HG03520 (cell line): ENCODE results near the gene CHPF2.
A peak's percentile ranks its signal among the peaks of the same experiment; 100 is the strongest.

Source experiments
- ATAC-seq: cut with Tn5 transposase; IDR thresholded peaks from one replicate; pipeline ENCODE4 v1.9.1; 2021; ENCODE audit warnings: mild to moderate bottlenecking, moderate library complexity; ENCODE audit not compliant: unreplicated experiment

Gene CHPF2

DNA sequence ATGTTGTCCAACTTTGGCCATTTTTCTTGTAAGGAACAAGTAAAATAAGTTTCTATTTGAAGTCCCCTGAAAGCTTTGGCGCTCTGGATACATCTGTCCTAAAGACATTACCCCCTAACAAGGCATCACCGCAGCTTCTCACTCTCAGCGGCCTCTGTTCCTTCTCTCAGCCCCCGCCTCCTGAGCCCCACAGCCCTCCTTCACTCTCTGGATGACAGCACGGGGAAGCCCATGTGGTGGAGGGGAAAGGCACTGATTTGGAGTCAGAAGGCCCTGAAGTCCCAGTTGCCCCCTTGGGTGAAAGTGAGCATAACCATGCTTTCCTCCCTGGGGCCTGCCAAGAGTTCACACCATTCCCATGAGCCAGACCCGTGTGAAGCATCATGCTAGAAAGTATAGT is 26.6 kb upstream of the CHPF2 start:
- no peak for ATAC-seq

DNA sequence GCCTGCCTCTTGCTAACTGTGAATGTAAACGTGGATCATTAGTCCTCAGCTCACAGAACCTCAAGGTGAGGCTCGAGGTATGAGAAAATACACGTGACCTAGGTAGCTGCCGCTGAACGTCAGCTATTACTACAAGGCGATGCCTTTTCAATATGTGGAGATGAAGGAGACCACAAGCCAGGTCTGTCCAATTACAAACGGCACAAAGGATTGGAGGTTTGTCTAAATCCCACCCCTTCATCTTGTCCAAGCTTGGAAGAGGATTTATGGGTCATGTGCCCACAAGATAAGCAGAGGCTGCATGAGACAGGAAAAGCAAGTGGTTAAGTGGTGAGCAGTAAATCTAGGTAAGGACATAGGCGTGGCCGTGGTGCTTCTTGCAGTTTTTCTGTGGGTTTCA is 25.4 kb upstream of the CHPF2 start:
- no peak for ATAC-seq

DNA sequence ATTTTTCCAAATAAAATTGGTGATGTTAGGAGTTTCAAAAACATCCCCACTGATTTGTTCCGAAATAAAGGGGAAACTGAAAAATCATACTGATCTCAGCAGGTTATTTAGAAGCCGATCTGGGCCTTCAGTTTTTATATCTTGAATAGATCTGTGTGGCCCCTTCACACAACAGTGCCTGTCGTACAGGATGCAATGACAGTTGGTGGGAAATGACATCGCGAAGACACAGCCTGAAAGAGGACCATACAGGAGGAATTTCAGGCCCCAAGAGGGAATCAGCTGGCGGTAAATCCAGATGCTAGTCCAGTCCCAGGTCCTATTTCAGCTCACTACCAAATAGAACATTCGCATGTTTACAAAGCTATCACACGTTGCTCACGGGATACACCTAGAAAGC is 25.0 kb upstream of the CHPF2 start:
- ATAC-seq = no peak

DNA sequence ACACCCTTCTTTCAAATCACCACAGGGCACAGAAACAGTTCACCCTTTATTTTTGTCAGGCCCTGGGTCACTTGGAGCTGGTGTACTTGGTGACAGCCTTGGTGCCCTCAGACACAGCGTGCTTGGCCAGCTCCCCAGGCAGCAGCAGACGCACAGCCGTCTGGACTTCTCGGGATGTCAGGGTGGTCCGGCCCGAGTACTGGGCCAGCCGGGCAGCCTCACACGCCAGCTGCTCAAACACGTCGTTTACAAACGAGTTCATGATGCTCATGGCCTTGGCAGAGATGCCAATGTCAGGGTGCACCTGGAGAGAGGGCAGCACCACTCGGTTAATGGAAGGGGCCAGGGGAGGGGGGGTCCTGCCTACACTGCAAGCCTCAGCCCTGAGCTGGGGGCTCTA is 24.5 kb upstream of the CHPF2 start:
- no peak for ATAC-seq

DNA sequence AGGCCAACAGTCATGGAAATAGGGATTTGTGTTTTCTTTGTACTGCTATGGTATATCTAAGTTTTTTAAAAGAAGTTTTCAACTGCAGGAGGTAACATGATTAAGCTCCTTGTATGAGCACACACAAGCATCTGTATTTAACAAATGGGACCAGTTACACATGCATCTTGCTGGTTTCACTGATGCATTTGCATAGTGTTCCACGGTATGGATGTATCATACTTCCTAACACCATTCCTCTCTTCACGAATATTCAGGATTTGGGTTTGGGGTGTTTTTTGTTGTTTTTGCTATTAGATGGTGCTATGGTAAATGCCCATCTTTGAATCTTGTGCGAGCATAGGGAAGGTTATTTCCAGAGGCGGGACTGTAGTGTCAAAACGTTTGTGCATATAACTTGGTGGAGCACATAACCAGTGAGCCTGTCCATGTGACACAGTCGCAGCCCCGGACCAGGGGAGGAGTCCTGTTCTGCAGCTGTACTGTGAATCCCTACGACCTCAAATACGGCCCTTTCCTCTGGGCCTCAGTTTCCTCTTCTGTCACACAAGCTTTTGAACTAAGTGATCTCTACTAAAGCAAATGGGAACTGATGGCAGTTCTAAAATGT is 23.9 kb upstream of the CHPF2 start:
- no peak for ATAC-seq

DNA sequence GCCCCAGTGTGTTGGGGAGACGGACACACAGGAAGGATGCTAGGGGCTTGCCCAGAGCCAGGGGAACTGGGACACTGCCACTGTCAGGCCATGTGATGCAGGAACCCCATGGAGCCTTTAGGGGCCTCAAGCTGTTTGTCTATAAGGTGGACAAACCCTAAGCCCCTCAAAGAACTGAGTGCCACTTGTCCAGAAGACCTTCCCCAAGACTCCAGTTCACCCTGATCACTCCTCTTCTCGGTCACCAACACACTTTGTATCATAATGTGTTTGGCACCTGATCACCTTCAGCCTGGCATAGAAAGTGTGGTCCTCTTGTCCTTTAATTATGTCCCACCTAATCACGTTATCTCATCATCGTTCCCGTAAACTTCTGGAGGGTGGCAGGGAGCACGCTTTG is 22.7 kb upstream of the CHPF2 start:
- no peak for ATAC-seq

DNA sequence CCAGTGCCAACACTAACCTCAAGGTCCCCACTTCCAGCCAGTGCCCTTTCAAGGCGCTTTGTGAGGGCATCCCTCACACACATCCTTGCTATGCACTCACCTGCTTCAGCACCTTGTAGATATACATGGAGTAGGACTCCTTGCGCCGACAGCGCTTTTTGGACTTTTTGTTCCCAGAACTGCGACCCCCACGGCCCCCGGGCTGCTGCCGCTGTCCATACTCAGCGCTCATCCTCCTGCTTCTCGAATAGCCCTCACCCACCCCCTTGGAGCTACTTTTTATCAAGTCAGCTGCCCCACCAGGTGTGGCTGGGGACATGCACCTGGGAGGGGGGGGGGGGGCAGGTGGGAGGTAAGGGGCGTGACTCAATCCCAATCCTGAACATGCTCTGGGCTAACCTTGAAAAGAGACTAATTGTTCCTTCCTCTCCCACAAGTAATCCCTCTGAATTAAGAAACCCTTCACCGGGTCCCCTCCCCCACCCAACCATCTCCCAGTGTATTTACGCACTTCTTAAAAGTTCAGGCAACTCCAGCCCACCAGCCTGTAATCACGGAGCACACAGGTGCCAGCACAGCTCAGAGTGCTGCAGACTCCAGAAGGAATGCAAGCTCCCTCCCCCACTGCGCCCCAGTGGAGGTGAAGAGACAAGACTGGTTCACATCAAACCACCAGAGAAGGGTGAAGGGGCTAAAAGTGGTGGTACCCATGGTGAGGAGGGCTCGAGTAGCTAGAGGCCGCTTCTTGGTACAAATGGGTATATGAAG is 22.0 kb upstream of the CHPF2 start, which contains the start of gene H2BK1:
TSS of gene H2BK1 (minus strand) at position 402 of the 768 bp plus-strand sequence. CDS start at position 232, 170 bp downstream.
- ATAC-seq = no peak

DNA sequence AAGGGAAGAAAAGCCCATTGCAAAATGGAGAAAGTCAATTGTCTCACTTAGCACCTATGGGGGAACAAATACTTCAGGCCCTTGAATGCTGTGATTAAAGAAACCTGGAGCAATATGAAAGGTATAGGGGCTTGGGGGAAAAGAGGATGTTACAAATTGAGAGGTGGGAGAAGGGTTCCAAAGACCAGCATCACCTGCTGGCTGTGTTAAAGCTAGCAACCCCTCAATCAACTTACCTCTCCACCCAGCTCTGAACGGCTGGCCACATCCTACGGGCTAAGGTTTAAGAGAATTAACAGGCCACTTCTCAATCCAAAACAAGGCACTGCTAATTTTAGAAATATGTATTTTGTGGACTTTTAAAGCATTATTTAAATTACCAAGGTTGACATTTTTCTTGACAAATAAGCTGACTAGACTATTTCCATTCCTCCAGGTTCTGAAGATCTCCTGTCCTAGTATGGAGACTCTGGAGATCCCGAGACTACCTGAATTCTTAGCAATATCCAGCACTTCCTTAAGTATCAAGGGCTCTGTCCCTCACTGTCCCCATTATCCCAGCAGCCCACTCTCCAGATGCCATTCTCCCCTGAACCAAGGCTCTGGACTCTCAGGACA is 21.0 kb upstream of the CHPF2 start:
- ATAC-seq = no peak

DNA sequence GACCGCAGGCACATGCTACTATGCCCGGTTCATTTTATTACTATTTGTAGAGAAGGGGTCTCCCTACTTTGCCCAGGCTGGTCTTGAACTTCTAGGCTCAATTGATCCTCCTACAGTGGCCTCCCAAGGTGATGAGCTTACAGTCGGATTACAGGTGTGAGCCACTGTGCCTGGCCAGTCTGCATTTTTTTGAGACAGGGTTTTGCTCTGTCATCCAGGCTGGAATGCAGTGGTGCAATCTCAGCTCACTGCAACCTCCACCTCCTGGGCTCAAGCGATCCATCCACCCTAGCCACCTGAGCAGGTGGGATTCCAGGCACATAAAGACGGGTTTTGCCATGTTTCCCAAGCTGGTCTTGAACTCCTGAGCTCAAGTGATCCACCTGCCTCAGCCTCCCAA is 19.7 kb upstream of the CHPF2 start:
- no peak for ATAC-seq

DNA sequence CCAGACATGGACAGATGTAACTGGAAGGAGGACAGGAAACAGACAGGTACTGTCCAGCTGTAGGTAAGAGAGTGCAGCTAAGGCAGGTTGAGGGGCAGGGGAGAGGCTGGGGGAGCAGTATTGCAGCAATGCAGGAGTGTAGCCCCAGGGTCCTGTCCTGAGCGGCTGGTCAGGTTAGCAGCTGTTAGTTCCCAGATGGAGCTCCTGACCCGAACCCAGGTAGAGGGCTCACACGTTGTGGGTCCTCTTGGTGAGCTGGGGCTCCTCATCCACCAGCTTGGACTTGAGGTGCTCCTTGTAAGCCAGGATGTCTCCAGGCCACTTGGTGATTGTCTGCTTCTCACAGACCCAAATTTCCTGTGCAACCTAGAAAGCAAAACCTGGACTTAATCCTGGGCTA is 18.5 kb upstream of the CHPF2 start:
- ATAC-seq = no peak

DNA sequence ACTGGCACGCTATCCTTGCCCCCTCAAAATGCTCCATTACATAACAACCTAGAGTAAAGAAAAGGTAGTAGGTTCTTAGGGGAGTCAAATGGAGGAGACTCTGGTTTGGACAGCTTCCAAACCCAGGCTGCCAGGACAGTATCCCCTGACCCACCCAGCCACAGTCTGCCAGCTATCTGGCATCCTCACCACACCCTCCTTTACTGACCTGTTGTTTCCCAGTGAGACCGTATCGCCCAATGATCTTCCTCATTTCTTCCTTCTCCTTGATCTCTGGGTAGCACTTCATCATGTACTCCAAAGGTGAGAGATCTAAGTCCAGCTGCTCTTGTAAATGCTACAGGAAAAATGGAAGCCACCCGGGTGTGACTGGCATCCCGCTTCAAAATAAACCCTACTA is 16.9 kb upstream of the CHPF2 start:
- no peak for ATAC-seq

DNA sequence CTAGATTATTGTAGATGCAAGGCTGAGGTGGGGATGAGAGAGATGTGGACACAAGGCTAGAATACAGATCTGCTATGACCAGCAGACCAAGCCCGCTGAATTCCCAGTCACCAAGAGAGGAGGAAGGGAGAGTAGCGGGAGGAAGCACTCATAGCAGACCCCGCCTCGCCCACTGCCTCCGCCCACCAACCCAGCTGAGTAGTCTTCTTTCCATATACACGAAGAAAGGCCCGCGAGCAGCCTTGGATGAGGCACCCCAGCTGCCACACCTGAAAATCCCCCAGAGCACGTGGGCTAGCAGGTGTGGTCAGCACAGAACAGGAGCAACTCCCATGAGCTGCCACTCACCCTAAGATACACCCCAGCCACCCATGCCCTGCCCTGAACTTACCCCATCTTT is 14.1 kb upstream of the CHPF2 start:
- no peak for ATAC-seq

DNA sequence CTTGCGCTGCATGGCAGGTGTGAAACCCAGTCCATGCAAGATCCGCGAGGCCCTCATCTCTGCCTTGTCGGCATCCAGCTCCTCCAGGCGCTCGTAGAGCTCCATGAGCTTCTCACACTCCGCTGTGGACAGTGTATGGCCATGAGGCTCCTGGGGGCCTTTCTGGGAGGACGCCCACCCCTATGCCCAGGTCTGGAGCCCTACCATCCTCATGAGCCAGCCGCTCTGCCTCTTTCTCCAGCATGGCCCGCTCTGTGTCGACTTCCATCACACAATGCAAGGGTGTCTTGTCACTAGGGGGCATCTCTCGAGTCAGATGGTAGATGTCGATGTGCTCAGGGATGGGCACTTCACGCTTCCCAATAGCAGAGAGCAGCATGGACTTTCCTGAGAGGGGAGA is 8.6 kb upstream of the CHPF2 start:
- ATAC-seq = no peak

DNA sequence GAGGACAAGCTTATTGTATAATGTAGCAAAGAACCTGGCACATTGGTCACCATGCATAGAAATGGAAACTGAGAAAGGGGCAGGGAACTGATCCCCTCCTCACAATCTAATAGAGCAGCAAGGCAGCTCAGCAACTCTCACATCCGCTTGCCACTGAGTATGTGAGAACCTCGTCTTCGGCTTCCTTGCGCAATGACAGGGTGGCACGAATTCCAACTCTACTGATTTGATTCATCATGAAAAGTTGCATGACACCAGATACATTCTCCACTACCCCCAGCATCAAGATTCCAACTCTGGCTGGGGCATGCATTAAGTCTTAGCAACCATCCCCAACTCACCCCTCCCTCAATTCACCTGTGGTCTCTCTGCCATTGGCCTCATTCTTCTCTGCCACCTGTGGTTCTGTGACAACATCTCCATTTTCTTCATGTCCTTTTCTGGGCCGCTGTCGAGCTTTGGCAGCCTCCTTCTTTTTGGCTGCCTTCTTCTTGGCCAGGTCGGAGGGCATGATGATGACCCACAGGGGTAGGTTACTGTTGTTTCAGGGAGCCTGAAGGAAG is 6.3 kb upstream of the CHPF2 start:
- no peak for ATAC-seq

DNA sequence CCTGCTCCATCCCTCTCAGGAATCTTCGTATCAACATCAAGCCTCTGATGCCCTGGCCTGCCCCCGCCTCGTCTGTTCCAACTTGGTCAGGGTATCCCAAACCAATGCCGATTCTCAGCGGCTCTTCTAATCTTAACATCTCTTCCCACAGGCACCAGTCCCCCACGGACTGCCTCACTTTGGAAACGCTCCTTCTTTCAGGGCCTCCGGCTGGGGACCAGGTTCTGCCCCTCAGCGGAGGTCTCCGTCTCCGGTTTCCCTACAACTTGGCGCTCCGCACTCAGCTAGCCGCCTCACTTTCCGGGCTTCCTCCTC is 5.8 kb upstream of the CHPF2 start:
- ATAC-seq = no peak

DNA sequence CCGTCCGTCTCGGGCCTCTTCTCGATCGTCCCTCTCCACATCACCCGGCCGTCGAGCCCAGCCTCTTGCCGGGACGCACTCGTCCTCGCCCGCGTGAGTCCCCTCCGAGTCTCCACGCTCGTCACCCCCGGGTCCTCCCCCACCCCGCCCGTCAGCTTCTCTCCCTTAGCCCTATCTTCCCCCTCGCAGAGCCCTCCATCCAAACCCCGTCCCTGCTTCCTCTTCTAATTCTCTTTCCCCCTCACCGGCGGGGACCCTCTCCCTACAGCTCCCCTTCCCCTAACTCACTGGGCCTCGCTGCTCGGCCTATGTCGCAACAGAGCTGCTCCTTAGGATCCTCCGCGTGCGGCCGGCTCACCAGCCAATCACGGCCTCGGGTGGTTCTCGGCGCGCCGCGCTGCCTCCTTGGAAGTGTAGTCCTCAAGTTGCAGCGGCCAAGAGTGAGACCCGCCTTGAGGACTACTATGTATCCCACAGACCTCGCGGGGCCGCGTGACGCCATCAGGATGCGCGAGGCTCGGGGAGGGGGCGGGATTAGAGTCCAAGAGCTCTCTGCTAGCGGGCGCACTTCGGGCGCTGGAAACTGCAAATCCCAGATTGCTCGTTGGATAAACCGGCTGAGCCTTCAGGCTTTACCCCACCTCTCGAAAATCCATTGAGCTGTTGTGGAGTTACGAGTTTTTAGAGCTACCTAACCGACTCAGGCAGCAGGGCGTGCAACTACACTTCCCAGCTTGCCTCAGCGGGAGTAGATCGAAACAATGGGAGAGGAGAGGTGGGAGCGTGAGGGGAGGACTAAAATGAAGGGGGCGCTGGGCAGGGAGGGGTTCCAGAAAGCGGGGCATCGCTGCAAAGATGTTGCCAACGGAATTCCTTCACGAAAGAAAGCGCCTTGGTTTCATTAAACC is 5.2 kb upstream of the CHPF2 start, which contains the start of gene ABCF2:
TSS of gene ABCF2 (minus strand) at position 331 of the 908 bp plus-strand sequence. CDS start 747 bp downstream, outside the sequence.
- peak; percentile 98 for ATAC-seq

DNA sequence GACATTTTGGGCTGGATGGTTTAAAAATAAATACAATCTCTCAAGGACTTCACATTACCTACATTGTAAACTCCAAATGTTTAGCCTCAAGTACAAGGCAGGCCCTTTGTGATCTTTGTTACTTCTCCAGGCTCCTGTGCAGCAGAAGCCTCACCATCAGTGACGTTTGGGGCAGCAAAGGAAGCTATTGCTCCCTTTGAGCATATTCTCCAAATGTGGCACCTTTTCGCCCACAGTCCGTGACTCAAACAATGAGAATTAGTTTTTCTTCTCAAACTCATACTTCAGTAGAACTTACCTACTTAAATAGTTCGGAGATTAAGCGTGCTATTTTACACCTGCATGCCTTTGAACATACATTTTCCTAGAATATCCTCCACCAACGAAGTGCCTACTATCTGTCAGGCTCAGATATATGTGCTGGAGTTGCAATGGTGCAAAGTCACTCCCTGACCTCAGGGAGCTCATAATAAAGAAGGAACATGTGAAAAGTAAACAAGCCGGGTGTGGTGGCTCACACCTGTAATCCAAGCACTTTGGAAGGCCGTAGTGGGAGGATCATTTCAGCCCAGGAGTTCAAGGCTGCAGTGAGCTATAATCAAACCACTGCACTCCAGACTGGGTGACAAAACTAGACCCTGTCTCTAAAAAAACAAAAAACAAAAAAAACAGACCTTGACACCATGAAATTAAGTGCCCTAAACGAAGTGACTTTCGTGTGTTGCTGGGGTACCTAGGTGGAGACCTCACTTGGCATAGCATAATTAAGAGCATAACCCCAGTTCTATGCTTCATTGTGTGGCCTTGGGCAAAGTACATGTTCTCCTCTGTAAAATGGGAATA is 4.0 kb upstream of the CHPF2 start:
- no peak for ATAC-seq

DNA sequence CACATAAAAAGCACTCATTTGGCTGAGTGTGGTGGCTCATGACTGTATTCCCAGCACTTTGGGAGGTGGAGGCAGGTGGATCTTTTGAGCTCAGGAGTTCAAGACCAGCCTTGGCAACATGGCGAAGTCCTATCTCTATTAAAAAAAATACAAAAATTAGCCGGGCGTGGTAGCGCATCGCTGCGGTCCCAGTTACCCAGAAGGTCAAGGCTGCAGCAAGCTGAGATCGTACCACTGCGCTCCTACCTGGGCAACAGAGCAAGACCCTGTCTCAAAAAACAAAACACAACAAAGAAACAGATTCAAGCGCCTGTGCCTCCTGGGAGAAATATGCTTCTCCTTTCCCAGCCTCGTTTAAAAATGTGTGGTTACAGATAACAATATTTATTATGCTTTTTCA is 3.0 kb upstream of the CHPF2 start:
- no peak for ATAC-seq

DNA sequence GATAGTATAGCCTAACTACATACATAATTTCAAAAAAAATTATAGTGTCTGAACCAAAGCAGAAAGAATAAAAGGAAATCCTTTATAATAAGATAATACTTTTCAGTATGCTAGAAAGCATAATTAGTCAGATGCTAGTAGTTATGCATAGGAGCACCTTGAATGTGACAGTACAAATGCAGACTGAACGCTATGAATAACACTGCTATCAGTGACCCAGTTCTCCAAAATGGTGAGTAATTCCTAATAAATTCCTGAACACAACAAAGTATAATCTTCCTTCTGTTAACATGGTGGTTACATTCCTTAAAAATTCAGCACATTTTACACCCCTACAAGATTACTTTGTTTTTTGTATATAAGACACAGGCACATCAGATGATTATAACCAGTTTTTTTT is 1.2 kb upstream of the CHPF2 start:
- no peak for ATAC-seq
